ENCODE data around the gene PGGHG.

PGGHG gene

DNA sequence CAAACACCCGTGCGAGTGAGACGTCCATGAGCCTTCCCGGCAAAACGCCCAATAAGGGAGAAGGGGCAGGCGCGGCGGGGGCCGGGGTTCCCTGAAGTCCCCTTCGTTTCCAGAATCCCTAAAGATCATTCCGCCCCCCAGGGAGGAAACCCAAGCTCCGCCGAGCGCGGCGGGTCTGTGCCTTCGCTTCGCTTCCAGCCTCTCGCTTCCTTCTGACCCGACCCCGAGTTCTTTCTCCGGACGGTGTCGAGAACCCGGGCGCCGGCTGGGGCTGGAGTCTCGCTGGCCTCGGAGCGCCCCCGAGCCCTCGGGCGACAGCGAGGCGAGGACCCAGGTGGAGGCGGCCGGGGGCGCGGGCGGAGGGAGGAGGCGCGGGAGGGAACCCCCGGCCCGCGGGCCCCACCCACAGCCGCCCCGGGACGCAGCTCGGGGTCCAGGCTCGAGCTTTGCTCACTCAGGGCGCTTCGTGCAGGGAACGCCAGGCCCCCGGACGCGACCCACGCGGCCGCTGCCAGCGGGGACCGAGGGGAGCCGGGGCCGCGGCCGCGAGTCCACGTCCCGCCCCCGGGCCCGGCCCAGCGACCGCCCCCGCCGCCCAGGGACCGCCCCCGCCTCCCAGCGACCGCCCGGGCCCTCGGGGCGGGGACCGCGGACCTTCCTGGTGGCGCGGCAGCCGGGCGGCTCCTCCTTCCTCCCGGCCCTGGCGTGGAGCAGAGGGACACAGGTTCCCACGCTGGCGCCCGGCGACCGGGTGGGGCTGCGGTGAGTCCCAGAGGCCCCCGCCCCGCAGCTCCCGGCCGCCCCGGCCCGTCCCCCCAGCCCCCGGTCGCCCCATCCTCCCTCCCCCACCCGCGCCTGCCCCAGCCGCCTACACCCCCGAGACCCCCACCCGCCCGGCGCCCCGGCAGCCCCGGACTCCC, at the start of gene PGGHG:
PGGHG (plus strand) TSS at position 649 of the 920 bp plus-strand sequence. CDS start 691 bp downstream, outside the sequence.
- peak; percentile 47 to 63 for DNase-seq

GRCh38 chr11:240315-240714, 48.6 kb upstream of the PGGHG start:
- no peak for DNase-seq

GRCh38 chr11:241634-242033, 47.3 kb upstream of the PGGHG start:
- no peak for DNase-seq

GRCh38 chr11:244376-244775, 44.5 kb upstream of the PGGHG start:
- DNase-seq: no peak

GRCh38 chr11:249062-249461, 39.9 kb upstream of the PGGHG start:
- DNase-seq: no peak

DNA sequence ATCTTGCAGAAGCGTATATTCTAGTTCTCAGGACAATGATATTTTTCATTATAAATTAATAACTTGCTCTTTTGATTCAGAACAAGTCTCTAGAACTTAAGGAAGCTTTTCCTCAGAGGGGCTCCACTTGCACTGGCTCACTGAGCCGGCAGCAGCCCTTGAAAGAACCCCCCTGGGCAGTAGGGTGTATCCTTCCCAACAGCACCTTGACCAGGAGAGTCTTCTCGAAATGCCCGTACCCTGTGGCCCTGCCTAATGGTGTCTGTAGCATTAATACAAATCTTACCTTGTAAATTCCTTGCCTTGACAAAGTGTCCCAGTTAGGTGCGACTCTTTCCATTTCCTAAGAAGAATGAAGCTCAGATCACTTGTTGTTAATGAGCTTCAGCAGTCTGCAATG, 38.7 kb upstream of the PGGHG start:
- DNase-seq: no peak

DNA sequence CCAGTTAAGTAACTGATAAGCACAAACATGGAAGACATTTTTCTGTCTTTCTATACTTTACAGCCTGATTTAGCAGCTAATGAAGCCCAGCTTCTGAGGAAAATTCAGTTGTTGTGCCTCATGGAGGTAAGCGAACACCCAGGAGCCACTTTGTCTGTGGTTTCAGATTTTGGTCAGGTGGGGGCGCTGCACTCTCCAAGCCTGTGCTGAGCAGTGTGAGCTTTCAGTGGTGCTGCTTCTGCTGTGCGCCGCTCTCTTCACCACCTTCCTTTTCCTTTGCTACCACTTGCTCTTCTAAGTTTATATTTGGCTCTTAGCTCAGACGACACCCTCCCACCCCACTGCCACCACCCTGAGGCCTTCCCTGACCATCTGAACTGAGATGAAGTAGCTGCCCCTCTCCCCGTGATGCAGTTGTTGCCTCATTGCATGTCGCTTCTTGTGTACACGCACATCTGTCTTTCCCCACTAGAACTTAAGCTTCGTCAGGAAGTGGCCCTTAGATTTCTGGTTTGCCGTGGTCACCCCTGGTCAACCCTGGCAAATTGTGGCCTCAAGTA, 38.1 kb upstream of the PGGHG start:
- DNase-seq: peak; percentile 82 to 84

DNA sequence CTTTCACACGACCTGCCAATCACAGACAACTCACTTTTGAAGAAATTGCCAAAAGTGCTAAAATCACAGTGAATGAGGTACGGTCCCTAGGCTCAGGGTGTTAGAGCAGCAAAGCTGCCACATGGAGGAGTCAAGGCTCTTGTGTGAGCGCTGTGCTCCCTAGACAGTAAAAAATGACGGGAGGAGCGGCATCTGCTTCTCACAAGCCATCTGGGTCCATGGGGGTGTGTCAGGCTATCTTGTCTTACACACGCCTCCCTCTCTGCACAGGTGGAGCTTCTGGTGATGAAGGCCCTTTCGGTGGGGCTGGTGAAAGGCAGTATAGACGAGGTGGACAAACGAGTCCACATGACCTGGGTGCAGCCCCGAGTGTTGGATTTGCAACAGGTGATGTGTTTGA, 37.4 kb upstream of the PGGHG start:
- no peak for DNase-seq

GRCh38 chr11:252666-253065, 36.3 kb upstream of the PGGHG start:
- DNase-seq: no peak

- DNase-seq: no peak
These were observed 35.6 kb upstream of the PGGHG start for GRCh38 chr11:253160-253885.

DNA sequence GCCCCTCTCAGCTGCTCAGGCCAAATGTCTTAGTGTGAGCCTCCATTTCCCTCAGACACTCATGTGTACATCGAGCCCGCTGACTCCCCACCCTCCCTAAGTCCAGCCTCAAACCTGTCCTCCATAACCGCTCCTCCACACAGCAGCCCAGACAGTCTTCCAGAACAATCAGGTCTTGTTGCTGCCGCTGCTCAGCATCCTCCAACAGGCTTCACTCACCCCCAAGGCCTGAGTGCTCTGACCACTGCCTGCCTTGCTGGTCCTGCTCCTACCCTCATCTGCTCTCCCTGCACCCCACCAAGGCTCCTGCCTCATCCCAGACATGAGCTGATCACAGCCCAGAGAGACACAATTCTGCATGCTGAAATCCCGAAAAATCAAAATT, 35.0 kb upstream of the PGGHG start:
- no peak for DNase-seq

- DNase-seq: no peak
These were observed 33.8 kb upstream of the PGGHG start for GRCh38 chr11:255176-255575.

DNA sequence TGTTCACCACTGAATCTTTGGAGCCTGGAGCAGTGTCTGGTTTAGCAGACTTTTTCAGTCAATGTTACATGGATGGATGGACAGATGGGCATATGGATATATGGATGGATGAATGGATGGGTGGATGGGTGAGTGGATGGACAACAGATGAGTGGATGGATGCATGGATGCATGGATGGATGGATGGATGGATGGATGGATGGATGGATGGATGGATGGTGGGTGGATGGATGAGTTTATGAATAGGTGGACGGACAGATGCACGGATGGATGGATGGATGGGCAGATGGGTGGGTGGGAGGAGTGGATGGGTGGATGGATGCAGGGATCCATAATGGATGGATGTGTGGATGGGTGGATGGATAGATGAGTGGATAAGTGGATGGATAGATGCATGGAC, 33.1 kb upstream of the PGGHG start:
- DNase-seq: no peak

GRCh38 chr11:256952-257737, 31.8 kb upstream of the PGGHG start:
- no peak for DNase-seq

DNA sequence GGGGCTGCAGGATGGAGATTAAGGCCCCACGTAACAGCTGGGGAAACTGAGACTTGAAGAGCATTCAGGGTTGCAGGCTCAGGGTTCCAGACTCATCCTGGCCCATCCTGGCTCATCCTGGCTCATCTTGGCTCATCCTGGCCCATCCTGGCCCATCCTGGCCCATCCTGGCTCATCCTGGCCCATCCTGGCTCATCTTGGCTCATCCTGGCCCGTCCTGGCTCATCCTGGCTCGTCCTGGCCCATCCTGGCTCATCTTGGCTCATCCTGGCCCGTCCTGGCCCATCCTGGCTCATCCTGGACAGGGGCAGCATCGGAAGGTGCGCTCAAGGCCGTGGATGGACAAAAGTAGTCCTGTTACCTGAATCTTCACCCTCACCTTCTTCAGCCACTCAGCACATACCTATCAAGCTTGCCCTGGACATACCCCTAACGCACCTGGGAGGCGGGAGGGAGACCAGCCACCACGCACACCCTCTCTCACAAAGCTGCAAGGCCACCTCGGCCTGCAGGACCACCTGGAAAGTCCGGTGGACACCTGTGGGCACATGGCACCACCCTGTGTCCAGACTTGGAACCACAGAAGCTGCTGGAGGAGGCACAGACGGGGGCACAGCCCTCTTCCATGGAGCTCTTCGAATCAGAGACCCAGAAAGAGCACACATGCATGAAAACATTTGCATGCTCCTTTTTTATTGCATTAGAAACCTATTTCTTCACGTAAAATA, 31.0 kb upstream of the PGGHG start:
- DNase-seq: no peak

DNA sequence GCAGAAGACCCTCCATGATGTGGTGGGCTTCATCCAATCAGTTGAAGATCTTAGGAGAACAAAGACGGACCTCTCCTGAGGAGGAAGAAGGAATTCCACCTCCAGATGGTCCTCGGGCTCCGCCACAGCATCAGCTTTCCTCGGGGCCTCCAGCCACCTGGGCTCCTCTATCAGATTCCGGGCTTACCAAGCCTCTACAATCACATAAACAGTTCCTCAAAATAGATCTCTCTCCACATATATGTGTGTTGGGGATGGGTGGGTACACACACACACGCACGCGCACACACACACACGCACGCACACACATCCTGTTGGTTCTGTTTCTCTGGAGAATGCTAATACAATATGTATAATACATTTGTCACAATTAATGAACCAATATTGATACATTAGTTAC, 29.5 kb upstream of the PGGHG start:
- DNase-seq: no peak

DNA sequence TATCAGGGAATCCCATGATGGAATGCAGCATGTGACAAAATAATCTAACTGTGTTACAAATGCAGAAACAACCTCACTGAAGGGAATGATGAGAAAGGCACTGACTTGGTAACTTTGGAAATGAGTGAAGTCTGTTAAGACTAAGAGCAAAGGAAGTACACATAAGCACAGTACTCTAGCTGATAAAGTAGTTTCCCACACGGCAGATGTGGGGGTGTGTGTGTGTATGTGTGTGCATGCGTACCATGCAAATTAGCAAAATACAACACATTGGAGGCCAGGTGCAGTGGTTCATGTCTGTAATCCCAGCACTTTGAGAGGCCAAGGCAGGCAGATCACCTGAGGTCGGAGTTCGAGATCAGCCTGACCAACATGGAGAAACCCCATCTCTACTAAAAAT, 27.3 kb upstream of the PGGHG start:
- no peak for DNase-seq

- peak in 1 of 2 donors; percentile 50 for DNase-seq
These were observed 22.1 kb upstream of the PGGHG start for GRCh38 chr11:266676-267439.

- peak; percentile 60 to 69 for DNase-seq
These were observed 21.4 kb upstream of the PGGHG start for GRCh38 chr11:267491-267994.

DNA sequence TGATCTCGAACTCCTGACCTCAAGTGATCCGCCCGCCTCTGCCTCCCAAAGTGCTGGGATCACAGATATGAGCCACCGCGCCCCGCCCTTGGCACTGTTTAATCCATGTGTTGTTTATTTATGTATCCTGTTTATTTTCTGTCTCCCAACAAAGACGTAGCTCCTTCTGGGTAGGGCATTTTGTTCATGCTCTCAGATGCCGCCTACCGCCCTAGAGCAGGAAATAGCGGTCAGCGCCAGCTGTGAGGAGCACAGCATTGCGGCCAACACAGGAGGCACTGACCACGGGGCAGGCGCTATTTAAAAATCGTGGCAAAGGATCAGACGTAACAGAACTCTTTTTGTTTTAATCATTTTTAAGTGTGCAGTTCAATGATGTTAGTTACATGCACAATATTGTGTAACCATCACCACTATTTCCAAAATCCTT, 20.2 kb upstream of the PGGHG start:
- DNase-seq: peak; percentile 59 to 74
